IMR-90 (cell line): Measurements from ENCODE around the gene CXCL9. TPM values are rescaled to one million over a fixed set of nuclear protein-coding genes. Genes with fewer than 3 reads are reported as not detected.
A peak's percentile ranks its signal among the peaks of the same experiment; 100 is the strongest.

ENCODE experiments used
- ATAC-seq: fragments of 200-7000 bp; cut with Tn5 transposase; 2 replicates; pipeline ENCODE4 v1.9.1; 2020; ENCODE audit warnings: low read depth, mild to moderate bottlenecking, moderate library complexity
- BruUV-seq: library from RNA; stranded (reverse); fragments of 400-500 nt; replicated peaks from 2 replicates; lab custom pipeline; 2021; lab: Mats Ljungman, UMichigan
- CTCF ChIA-PET: fragments of 300-600 bp; formaldehyde crosslinking; extraction: SDS; loops from one replicate; lab custom pipeline; 2021; ENCODE audit warnings: antibody characterized with exemption; lab: Yijun Ruan, JAX
- POLR2A ChIA-PET: fragments of 300-600 bp; sonication (Branson Sonifier 250); formaldehyde crosslinking; loops from one replicate; lab custom pipeline; 2022; ENCODE audit warnings: antibody characterized with exemption; ENCODE audit not compliant: unreplicated experiment; lab: Charles Lee
- DNase-seq: peaks from one replicate; pipeline ENCODE4 v3.0.0; 2013
- H2AFZ ChIP-seq: replicated peaks from 2 replicates; pipeline ENCODE3; 2013; ENCODE audit warnings: low read length, mild to moderate bottlenecking; ENCODE audit not compliant: poor library complexity
- H2AK5ac ChIP-seq: 2 replicates; pipeline ENCODE4 v1.6.1; 2013; ENCODE audit warnings: low read depth, low read length, inconsistent platforms
- H2AK9ac ChIP-seq: replicated peaks from 2 replicates; pipeline ENCODE3; 2013; ENCODE audit warnings: mild to moderate bottlenecking, low read depth, low read length, moderate library complexity; ENCODE audit not compliant: poor library complexity
- H2BK120ac ChIP-seq: 2 replicates; pipeline ENCODE4 v1.6.1; 2013; ENCODE audit warnings: low read depth, low read length, inconsistent platforms
- H2BK15ac ChIP-seq: 3 replicates; pipeline ENCODE4 v1.6.1; 2013; ENCODE audit warnings: low read depth, low read length, inconsistent platforms
- H2BK20ac ChIP-seq: 2 replicates; pipeline ENCODE4 v1.6.1; 2013; ENCODE audit warnings: low read depth, mild to moderate bottlenecking, inconsistent platforms, low read length, moderate library complexity
- H2BK5ac ChIP-seq: 2 replicates; pipeline ENCODE4 v1.6.1; 2013; ENCODE audit warnings: mild to moderate bottlenecking, low read depth, low read length, inconsistent platforms; ENCODE audit not compliant: poor library complexity, severe bottlenecking
- H3K14ac ChIP-seq: replicated peaks from 2 replicates; pipeline ENCODE4 v1.6.1; 2013; ENCODE audit warnings: low read depth, low read length, inconsistent platforms
- H3K18ac ChIP-seq: 2 replicates; pipeline ENCODE4 v1.6.1; 2013; ENCODE audit warnings: low read depth, low read length, control low read depth
- H3K23ac ChIP-seq: 2 replicates; pipeline ENCODE4 v1.6.1; 2013; ENCODE audit warnings: low read depth, low read length, inconsistent platforms
- H3K27ac ChIP-seq: 2 replicates; pipeline ENCODE4 v1.5.1; 2013; ENCODE audit warnings: mild to moderate bottlenecking, control low read depth, low read length; ENCODE audit not compliant: insufficient read depth
- H3K27me3 ChIP-seq: 2 replicates; pipeline ENCODE4 v1.6.1; 2013; ENCODE audit warnings: low read length; ENCODE audit not compliant: control insufficient read depth, insufficient read depth
- H3K36me3 ChIP-seq: 2 replicates; pipeline ENCODE4 v1.6.1; 2013; ENCODE audit warnings: low read length, mixed read lengths; ENCODE audit not compliant: control insufficient read depth, insufficient read depth
- H3K4ac ChIP-seq: 2 replicates; pipeline ENCODE4 v1.6.1; 2013; ENCODE audit warnings: low read depth, low read length, inconsistent platforms
- H3K4me1 ChIP-seq: 2 replicates; pipeline ENCODE4 v1.6.1; 2013; ENCODE audit warnings: low read length, mixed read lengths; ENCODE audit not compliant: control insufficient read depth, insufficient read depth
- H3K4me2 ChIP-seq: 2 replicates; pipeline ENCODE4 v1.6.1; 2013; ENCODE audit warnings: low read depth, mild to moderate bottlenecking, control low read depth, low read length, moderate library complexity
- H3K4me3 ChIP-seq: 2 replicates; pipeline ENCODE4 v1.5.1; 2013; ENCODE audit warnings: low read depth, mild to moderate bottlenecking, control low read depth, low read length, moderate library complexity; ENCODE audit not compliant: insufficient read depth
- H3K56ac ChIP-seq: 2 replicates; pipeline ENCODE4 v1.6.1; 2013; ENCODE audit warnings: low read length, inconsistent platforms; ENCODE audit not compliant: insufficient read depth; ENCODE audit errors: extremely low read depth
- H3K79me1 ChIP-seq, 2 experiments: 2 replicates each; pipeline ENCODE4 v1.6.1; 2013; ENCODE audit warnings: low read length in 2 of 2, inconsistent platforms in 1 of 2, low read depth in 1 of 2
- H3K9ac ChIP-seq: 2 replicates; pipeline ENCODE4 v1.6.1; 2013; ENCODE audit warnings: low read depth, low read length, control low read depth
- H3K9me1 ChIP-seq: 2 replicates; pipeline ENCODE4 v1.6.1; 2013; ENCODE audit warnings: low read length, inconsistent platforms; ENCODE audit not compliant: insufficient read depth
- H3K9me3 ChIP-seq: 2 replicates; pipeline ENCODE4 v1.6.1; 2013; ENCODE audit warnings: low read length; ENCODE audit not compliant: control insufficient read depth, insufficient read depth
- H4K20me1 ChIP-seq: 2 replicates; pipeline ENCODE4 v1.6.1; 2013; ENCODE audit warnings: low read length, inconsistent platforms; ENCODE audit not compliant: insufficient read depth
- H4K5ac ChIP-seq: 2 replicates; pipeline ENCODE4 v1.6.1; 2013; ENCODE audit warnings: mild to moderate bottlenecking, low read depth, low read length, control low read depth
- H4K8ac ChIP-seq, 2 experiments: 2 replicates each; pipeline ENCODE4 v1.6.1; 2013; ENCODE audit warnings: low read depth in 2 of 2, low read length in 2 of 2, control low read depth in 1 of 2, inconsistent platforms in 1 of 2
- H4K91ac ChIP-seq: 2 replicates; pipeline ENCODE4 v1.6.1; 2013; ENCODE audit warnings: low read depth, low read length, inconsistent platforms; ENCODE audit not compliant: insufficient read depth
- CEBPB ChIP-seq: IDR thresholded peaks from 2 replicates; pipeline ENCODE4 v1.6.1; 2012; ENCODE audit warnings: low read depth, low read length, improper control_type of control experiment
- MXI1 ChIP-seq: IDR thresholded peaks from 2 replicates; pipeline ENCODE4 v1.6.1; 2012; ENCODE audit warnings: low read depth, mild to moderate bottlenecking, low read length, moderate library complexity, borderline replicate concordance
- NFE2L2 ChIP-seq: fragments of 150-350 bp; IDR thresholded peaks from 2 replicates; pipeline ENCODE4 v1.6.1; 2016; ENCODE audit warnings: low read depth, mild to moderate bottlenecking, low read length
- WGBS, 2 experiments: methylation state at CpG; one replicate each; pipeline versions ENCODE4 v1.1.5 to v1.1.7; 2013; ENCODE audit warnings: missing lambda C conversion rate in 2 of 2; ENCODE audit not compliant: insufficient read length in 1 of 2; ENCODE audit errors: extremely low coverage in 2 of 2; 5-methylcytosine and 5-hydroxymethylcytosine counted together
- dilution Hi-C: fragments of 300-500 bp; cut with HindIII; formaldehyde crosslinking; loops from one replicate; pipeline ENCODE4 v1.14.3; 2018; ENCODE audit warnings: low sequenced_read_pairs; ENCODE audit not compliant: unreplicated experiment
- in situ Hi-C: fragments of 300-500 bp; cut with MboI; formaldehyde crosslinking; loops from 3 replicates; pipeline ENCODE4 v1.14.3; 2019; ENCODE audit warnings: low sequenced_read_pairs, inconsistent platforms, mixed read lengths
- intact Hi-C: fragments of 100-400 bp; cut with micrococcal nuclease; formaldehyde crosslinking; loops from 2 replicates; pipeline ENCODE4 v1.10.0; 2022
- polyA plus RNA-seq, 3 experiments: library from polyadenylated mRNA; depleted of rRNA; stranded (reverse); fragments of >200 nt; gene quantifications; 2 replicates each; pipeline ENCODE4 v1.2.3, GENCODE V29; 2012; ENCODE audit warnings: low replicate concordance in 1 of 3
- total RNA-seq: library from RNA; depleted of rRNA; stranded (reverse); fragments of >200 nt; gene quantifications from 2 replicates; pipeline ENCODE4 v1.2.3, GENCODE V29; 2012

Gene CXCL9
- total and polyA plus RNA-seq, 2 of the 4 experiments (the other 2 are of a cell fraction), result not detected

GRCh38 chr4:76023389-76023788, 16.1 kb upstream of the CXCL9 start, which contains the start of gene CXCL10:
TSS of gene CXCL10 (minus strand) at chr4:76023497. CDS start at chr4:76023431, 66 bp downstream.
- Histone ChIP-seq H3K4me3 (no peak within 1 kb of the TSS), H3K9me1 (no peaks in the 10 kb centered on the region), H4K20me1 (no peaks in the 10 kb centered on the region), H3K23ac (no peak within 1 kb of the TSS), H3K56ac (no peak within 1 kb of the TSS), H3K79me1 (no peaks in the 10 kb centered on the region), H3K27me3 (no peaks in the 10 kb centered on the region), H4K91ac (no peak within 1 kb of the TSS), H3K4me2 (peak within 1 kb of the TSS; percentile 36; the same call in 1 of the 2 replicates), H3K14ac (no peak within 1 kb of the TSS), H3K36me3 (no peaks in the 10 kb centered on the region), H2BK15ac (no peak within 1 kb of the TSS), H2BK20ac (no peak within 1 kb of the TSS), H3K4me1 (0 out of 2 replicates have a peak, but pooled peaks cover 2% of the 10 kb centered on the region), H2BK5ac (no peak within 1 kb of the TSS), H3K27ac (no peak within 1 kb of the TSS), H2AK9ac (no peak within 1 kb of the TSS), H2AK5ac (no peak within 1 kb of the TSS), H4K5ac (no peak within 1 kb of the TSS), H4K8ac (no peak within 1 kb of the TSS), H3K9me3 (no peaks in the 10 kb centered on the region), H2AFZ (no peak within 1 kb of the TSS), H3K18ac (no peak within 1 kb of the TSS), H3K9ac (no peak within 1 kb of the TSS), H3K4ac (no peak within 1 kb of the TSS), H2BK120ac (no peak within 1 kb of the TSS; the same call in 1 of the 2 replicates)
- no TSS peak for BruUV-seq
- intact Hi-C loops (no loop called here), dilution Hi-C loops (no loop called here), in situ Hi-C loops (no loop called here)
- WGBS, 2 experiments, result no CpG with 5 or more reads among the region's 3 CpGs
- no peak for TF ChIP-seq NFE2L2
- TF ChIP-seq CEBPB, result no peak
- TF ChIP-seq MXI1, result no peak
- ATAC-seq, result peak; percentile 35; the same call in 1 of the 2 replicates
- ChIA-PET POLR2A (no interaction called here), CTCF (no interaction called here)
- peak; percentile 82 for DNase-seq
